Activated gamma-delta T cell (primary cell): ENCODE results near the gene TTC6.

ENCODE experiments used
- DNase-seq: peaks from one replicate; lab custom pipeline; 2025; lab: John Stamatoyannopoulos, UW

The TTC6 gene

GRCh38 chr14:37597914-37598746 lies 2.7 kb downstream of the TTC6 start:
- DNase-seq, result no peak

GRCh38 chr14:37598747-37599506 lies 3.5 kb downstream of the TTC6 start:
- DNase-seq, result no peak

DNA sequence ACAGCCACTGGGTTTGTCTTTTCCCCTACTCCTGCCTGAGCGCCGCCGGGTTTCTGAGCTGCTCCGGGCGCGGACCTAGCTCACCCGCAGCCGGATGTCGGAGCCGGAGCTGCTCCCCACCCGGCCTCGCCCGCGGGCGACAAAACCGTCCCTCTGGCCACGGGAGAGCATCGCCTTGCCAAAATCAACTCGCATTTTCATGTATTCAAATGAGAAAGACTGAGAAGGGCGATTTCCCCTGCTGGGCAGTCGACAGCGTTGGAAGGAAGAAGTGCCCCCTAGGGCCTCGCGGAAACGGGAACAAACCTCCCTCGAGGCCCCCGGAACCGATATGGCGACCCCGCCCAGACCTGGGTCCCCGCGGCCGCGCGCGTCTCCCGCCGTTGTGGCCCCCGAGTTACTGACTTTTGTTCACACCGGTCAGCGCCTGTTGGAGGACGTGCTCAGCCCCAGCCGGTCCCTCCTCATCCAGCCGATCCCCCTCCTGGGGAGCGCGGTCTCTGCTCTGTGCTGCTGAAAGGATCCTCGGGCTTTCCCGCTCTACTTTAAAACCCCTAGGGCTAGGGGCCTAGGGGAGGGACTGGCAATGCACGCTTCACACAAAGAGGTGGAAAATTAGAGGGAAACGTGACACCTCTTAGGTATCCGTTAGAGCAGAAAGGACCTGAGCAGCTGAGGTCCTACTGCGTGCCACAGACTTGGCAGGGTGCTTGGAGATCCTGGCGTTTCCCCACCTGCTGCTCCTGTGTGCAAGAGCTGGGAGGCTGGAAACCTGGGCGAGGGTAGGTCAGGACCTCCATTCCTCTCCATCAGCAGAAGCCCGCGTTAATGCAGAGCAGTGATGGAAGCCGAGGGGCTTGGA lies 4.3 kb downstream of the TTC6 start:
- DNase-seq, result no peak

DNA sequence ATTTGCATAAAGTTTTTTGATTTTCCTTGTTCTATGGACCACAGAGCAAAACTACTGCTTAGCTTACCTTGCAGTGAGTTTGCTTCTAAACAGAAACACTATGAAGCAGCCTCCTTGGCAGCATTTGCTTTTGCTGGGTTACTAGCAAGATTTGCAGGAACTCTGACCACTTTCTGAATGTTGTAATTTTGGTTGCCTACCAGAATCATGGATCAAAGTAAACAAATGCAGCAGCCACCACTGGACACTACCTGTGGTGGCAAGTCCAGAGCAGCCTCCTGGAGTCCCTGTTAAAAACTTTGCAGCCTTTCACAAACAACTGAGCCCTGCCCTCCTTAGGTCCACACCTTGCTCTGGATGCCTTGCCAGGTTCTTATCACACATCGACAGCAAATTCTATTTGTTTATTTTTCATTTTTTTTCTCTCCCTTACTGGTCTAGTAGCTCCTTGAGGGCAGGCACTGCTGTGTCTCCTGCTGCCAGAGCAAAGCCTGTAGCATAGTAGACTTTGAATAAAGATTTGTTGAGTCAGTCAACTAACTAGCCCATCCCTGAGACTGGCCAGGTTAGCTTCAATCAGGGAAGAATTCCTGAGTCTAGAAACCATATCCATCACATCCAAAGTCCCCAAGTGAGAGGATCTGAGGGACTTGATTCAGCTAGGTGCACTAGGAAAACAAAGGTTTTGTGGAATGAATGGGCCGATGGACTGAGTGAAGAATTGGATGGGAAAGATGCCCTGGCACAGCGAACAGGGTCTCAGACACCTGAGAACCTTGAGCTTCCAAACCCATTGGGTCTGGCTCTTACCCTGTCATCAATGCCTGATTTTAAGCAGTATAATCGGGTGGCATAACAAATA lies 5.7 kb downstream of the TTC6 start:
- DNase-seq, result no peak

DNA sequence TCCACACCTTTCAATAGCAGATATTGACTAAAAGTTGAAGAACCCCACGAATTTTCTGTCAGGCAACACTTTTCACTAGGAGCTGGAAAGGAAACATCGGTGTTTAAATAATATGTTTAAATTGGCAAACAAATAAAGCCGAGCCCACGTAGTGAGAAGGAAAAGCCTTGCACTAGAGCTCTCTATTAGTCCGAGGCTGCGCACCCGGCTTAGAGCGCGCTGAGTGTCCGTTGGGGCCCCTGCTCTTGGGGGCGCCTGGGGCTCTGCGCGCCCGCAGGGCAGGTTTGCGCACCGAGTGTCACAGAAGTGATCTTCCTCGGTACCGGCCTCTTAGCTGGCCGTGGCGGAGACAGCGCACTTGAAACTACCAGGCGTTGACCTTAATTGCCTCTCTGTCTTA lies 6.4 kb downstream of the TTC6 start:
- DNase-seq, result no peak

DNA sequence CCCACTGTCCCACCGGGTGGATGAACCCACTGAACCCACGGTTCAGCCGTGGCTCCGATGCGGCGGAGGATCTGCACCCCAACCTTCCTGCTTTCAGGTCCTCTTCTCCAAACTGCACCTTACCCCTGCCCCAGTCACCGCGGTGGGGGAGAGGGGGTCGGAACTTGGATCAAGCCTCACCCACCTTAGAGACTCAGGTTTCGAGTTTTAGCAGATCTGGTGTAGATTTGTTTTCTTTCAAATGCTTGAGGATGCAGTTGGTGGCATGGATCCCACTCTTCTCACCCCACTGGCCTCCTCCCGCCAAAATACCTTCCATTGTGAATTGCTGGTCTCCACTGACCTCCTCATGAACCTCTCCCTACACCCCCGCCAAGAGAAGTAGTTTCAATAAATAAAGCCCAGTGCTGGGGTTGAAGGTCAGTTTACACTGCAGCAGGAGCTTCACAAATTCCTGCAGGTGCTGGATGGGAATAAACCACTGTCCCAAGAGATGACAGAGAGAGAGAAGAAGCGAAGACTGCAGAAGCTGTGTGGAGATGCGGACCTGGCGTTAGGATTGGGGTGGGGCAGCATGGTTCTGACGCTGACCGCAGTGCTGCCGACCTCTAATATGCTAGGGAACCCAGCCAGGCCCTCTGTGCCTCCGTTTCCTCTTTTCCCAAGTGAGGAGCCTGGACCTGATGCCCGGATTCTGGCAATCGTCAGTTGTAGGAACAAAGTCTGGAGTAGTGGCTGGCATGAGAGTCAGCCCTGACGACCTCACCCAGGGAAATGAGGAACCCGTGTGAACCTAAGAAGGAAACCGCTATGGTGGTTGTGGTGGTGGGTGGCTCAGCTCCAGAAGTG lies 7.4 kb downstream of the TTC6 start:
- no peak for DNase-seq

DNA sequence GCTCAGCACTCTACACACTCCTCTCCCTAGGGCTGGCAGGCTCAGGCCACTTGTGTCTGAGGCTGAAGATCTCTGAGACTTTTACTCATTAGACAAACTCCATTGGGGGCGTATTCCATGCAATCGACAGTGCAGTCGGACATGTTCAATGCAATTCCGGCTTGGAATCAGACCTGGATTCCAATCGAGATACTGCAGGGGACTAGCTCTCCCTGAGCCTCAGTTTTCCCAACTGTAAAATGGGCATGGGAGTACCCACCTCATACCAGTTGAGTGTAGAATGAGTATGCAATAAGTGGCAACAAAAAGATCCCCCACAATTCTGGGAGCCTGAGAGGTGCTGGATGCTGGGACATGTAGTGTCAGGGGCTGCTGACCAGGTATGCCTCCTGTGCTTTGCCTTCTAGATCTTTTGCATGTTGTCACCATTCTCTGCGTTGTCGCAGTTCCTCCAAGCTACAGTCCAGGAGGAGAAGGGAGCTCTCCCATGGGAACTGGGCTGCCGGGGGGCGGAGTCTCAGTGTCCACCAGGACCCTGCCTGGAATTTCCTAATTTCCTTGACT lies 8.3 kb downstream of the TTC6 start:
- no peak for DNase-seq

GRCh38 chr14:37606678-37607077 lies 11.2 kb downstream of the TTC6 start:
- DNase-seq, result no peak

- DNase-seq, result no peak
These were observed 13.2 kb downstream of the TTC6 start for GRCh38 chr14:37608649-37609048.

GRCh38 chr14:37610945-37611523 lies 15.6 kb downstream of the TTC6 start:
- DNase-seq, result no peak

DNA sequence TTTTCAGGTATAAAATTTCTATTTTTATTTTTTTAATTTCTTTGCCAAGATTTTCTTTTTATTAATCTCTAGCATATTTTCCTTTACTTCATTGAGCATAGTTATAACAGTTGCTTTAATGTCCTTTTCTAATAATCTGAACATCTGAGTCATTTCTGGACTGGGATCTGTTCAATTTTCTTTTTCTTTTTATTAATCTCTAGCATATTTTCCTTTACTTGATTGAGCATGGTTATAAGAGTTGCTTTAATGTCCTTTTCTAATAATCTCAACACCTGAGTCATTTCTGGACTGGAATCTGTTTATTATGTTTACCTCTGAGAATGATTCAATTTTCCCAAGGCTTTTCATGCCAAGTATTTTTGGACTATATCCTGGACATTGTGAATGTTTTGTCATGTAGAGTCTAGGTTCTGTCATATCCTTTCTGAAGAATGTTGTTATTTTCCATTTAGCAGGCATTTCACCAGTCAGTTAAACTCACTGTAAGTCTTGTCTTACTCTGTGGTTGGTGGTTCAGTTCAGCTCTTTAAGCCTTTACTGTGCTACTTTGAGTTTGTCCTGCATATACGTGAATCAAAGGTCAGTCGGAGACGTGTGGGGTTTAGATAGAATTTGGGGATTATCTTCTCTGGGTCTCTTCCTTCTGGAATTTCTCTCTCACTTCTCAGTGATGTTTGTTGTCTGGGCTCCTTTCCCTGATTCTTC lies 20.3 kb downstream of the TTC6 start:
- DNase-seq, result no peak

DNA sequence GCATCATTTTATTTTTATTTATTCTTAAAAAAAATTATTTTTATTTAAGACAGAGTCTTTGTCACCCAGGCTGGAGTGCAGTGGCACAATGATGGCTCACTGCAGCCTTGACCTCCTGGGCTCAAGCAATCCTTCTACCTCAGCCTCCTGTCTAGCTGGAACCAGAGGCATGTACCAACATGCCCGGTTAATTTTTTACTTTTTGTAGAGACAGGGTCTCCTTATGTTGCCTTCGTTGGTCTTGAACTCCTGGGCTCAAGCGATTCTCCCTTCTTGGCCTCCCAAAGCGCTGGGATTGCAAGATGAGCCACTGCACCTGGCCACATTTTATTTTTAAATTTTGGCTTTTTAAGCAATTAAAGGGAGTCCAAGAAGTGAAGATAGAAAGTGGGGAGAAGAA lies 21.4 kb downstream of the TTC6 start:
- no peak for DNase-seq

GRCh38 chr14:37617864-37618365 lies 22.5 kb downstream of the TTC6 start:
- DNase-seq, result no peak

GRCh38 chr14:37618498-37619028 lies 23.1 kb downstream of the TTC6 start:
- no peak for DNase-seq

GRCh38 chr14:37620856-37621255 lies 25.4 kb downstream of the TTC6 start:
- DNase-seq, result no peak

GRCh38 chr14:37622231-37622923 lies 26.9 kb downstream of the TTC6 start:
- no peak for DNase-seq

- no peak for DNase-seq
These were observed 28.1 kb downstream of the TTC6 start for GRCh38 chr14:37623426-37623951.

- no peak for DNase-seq
These were observed 28.5 kb downstream of the TTC6 start for GRCh38 chr14:37623971-37624370.
